ENCODE results near the gene FN1. TPM values are rescaled to one million over a fixed set of nuclear protein-coding genes. Genes with fewer than 3 reads are reported as not detected.

FN1 gene
- total RNA-seq, 1 experiment from 2014 or later, result 39.4 TPM

DNA sequence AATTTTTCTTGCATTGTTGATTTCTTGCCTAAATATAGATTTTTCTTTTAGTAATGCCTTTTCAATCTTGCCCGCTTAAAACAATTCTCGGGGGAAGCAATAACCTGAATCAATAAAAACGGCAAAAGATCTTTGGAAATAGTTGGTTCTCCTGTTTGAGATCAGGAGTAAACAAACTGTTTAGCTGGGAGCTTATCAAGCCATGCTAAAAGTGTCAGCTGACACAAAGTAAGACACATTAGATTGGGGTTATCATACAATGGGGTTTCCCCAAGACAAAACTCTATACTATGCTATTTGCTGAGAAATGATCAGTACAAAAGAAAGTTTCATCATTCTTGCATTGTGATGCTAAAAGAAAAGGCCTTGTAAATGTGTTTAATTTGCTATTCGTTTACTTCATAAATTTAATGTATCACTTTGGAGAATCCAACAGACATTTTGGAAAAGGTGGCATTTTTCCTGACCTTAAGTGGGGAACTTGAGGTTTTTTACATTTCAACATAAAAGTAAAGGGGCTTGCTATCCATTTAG is 77.5 kb downstream of the FN1 start:
- H3K9me2 ChIP-seq (ENCODE audit: insufficient read depth), result no peaks in the 10 kb centered on the region
- POLR2A ChIA-PET (ENCODE audit: unreplicated experiment), result no interaction called here
- no peak for DNase-seq
- peaks cover 4% of the 10 kb centered on the region; the same call in 1 of the 2 replicates for H3K36me3 ChIP-seq (ENCODE audit: low read depth)
- H3F3A ChIP-seq (ENCODE audit: insufficient read depth, low read depth), result no peaks in the 10 kb centered on the region
- H3K27me3 ChIP-seq (ENCODE audit: insufficient read depth, low read depth), result no peaks in the 10 kb centered on the region
- H4K20me1 ChIP-seq (ENCODE audit: insufficient read depth), result no peaks in the 10 kb centered on the region
- BruUV-seq (replicated peaks), result no TSS peak
- no peak overlapping the region for H3K27ac ChIP-seq
- H3K9me3 ChIP-seq (ENCODE audit: insufficient read depth, low read depth), result no peaks in the 10 kb centered on the region
- intact Hi-C loops (cut with micrococcal nuclease; ENCODE audit: unreplicated experiment), result no loop called here
- no peaks in the 10 kb centered on the region for H3K79me2 ChIP-seq (ENCODE audit: low read depth)
- no peak overlapping the region for H2AFZ ChIP-seq
- no peaks in the 10 kb centered on the region for H3K4me1 ChIP-seq (replicated peaks; ENCODE audit: insufficient read depth)
- H3K4me2 ChIP-seq, result no peak overlapping the region
- CTCF ChIA-PET, result no interaction called here
- TF ChIP-seq CTCF (conservative IDR thresholded peaks at IDR 0.05) (no peak), EZH2 (IDR thresholded peaks at IDR 0.05; ENCODE audit: low read depth) (no peak)
- H3K4me3 ChIP-seq, result no peak overlapping the region

DNA sequence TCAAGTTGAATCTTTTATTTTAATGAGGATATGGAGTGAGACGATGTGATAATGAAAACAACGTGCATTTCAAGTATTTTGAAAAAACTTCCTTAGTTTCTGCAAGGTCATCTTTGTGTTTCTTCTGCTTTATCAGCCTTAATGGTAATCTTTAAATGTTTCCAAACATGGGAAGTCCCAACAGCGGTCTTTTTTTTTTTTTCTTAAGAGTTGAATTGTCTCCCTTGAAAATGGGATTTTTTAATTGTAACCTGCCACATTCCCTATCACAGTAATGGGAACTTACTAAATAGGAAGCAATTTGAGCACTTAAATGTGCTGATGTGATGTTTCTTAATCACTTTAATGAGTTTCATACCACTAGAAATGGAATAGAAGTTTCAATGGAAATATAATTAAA is 78.2 kb downstream of the FN1 start:
- no peaks in the 10 kb centered on the region for H3K36me3 ChIP-seq (ENCODE audit: low read depth)
- H3K79me2 ChIP-seq (ENCODE audit: low read depth), result no peaks in the 10 kb centered on the region
- DNase-seq, result no peak
- intact Hi-C loops (cut with micrococcal nuclease; ENCODE audit: unreplicated experiment), result no loop called here
- no peak overlapping the region for H3K4me3 ChIP-seq
- CTCF ChIA-PET, result no interaction called here
- H3K9me3 ChIP-seq (ENCODE audit: insufficient read depth, low read depth), result no peaks in the 10 kb centered on the region
- TF ChIP-seq EZH2 (IDR thresholded peaks at IDR 0.05; ENCODE audit: low read depth) (no peak), CTCF (conservative IDR thresholded peaks at IDR 0.05) (no peak)
- H4K20me1 ChIP-seq (ENCODE audit: insufficient read depth), result no peaks in the 10 kb centered on the region
- no peaks in the 10 kb centered on the region for H3F3A ChIP-seq (ENCODE audit: insufficient read depth, low read depth)
- no peak overlapping the region for H3K27ac ChIP-seq
- POLR2A ChIA-PET (ENCODE audit: unreplicated experiment), result no interaction called here
- BruUV-seq (replicated peaks), result no TSS peak
- H3K4me2 ChIP-seq, result no peak overlapping the region
- no peaks in the 10 kb centered on the region for H3K27me3 ChIP-seq (ENCODE audit: insufficient read depth, low read depth)
- no peaks in the 10 kb centered on the region for H3K4me1 ChIP-seq (replicated peaks; ENCODE audit: insufficient read depth)
- H2AFZ ChIP-seq, result no peak overlapping the region
- H3K9me2 ChIP-seq (ENCODE audit: insufficient read depth), result no peaks in the 10 kb centered on the region

DNA sequence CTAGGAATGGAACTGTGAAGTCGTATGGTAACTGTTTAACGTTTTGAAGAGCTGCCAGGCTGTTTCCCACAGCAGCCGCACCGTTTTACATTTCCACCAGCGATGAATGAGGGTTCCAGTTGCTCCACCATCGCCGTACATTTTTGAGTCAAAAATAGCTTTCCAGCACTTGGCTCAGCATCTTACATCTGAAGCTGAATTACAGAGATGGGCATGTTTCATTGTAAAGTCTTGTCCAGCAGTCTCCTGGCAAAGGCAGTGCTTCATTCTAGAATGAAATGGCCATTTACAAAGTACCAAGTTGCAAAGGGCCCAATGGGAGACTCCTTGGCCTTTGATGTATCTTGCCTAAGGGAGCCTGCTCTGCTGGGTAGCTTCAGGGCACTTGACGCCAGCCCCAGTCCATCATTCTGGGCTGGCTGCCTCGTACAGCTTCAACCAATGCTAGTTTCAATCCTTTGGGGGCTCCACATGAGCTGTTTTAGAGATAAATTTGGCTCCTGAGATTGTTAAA is 78.9 kb downstream of the FN1 start:
- no TSS peak for BruUV-seq (replicated peaks)
- Histone ChIP-seq H3K4me1 (replicated peaks; ENCODE audit: insufficient read depth) (no peaks in the 10 kb centered on the region), H3K9me3 (ENCODE audit: insufficient read depth, low read depth) (no peaks in the 10 kb centered on the region), H4K20me1 (ENCODE audit: insufficient read depth) (no peaks in the 10 kb centered on the region), H3K4me3 (no peak overlapping the region), H3F3A (ENCODE audit: insufficient read depth, low read depth) (no peaks in the 10 kb centered on the region), H3K27ac (no peak overlapping the region), H3K79me2 (ENCODE audit: low read depth) (no peaks in the 10 kb centered on the region), H3K27me3 (ENCODE audit: insufficient read depth, low read depth) (no peaks in the 10 kb centered on the region), H3K36me3 (ENCODE audit: low read depth) (no peaks in the 10 kb centered on the region), H3K4me2 (no peak overlapping the region), H2AFZ (no peak overlapping the region), H3K9me2 (ENCODE audit: insufficient read depth) (no peaks in the 10 kb centered on the region)
- ChIA-PET POLR2A (ENCODE audit: unreplicated experiment) (no interaction called here), CTCF (no interaction called here)
- no peak for DNase-seq
- no peak for TF ChIP-seq EZH2 (IDR thresholded peaks at IDR 0.05; ENCODE audit: low read depth)
- no peak for TF ChIP-seq CTCF (conservative IDR thresholded peaks at IDR 0.05)
- intact Hi-C loops (cut with micrococcal nuclease; ENCODE audit: unreplicated experiment), result no loop called here

Data from PC-9 (cell line).